ENCODE data around the gene EIF3L. TPM values are rescaled to one million over a fixed set of nuclear protein-coding genes. Genes with fewer than 3 reads are reported as not detected.

Gene EIF3L
- total and polyA plus RNA-seq, 3 donors from 2014 or later: 185 to 316 (median 295) TPM

GRCh38 chr22:37843741-37844089 is 5.5 kb upstream of the EIF3L start:
- peak overlapping the region; percentile 77 to 86 for H3K4me3 ChIP-seq
- 0% methylated on average over 36 of the region's 46 CpGs; no CpG with 5 or more reads in 1 of the 2 donors for WGBS, 2 donors
- no peaks in the 10 kb centered on the region for H3K9me3 ChIP-seq
- TF ChIP-seq POLR2A (IDR thresholded peaks at IDR 0.05) (no peak), CTCF (IDR thresholded peaks at IDR 0.05) (no peak)
- H3K27me3 ChIP-seq: no peaks in the 10 kb centered on the region
- intact Hi-C loops (cut with DNase I; ENCODE audit: low total_unique reads): no loop called here
- DNase-seq: peak; percentile 56
- peak overlapping the region; percentile 46 to 93 for H3K27ac ChIP-seq
- H3K36me3 ChIP-seq (ENCODE audit: low read depth, missing control alignments): no peaks in the 10 kb centered on the region
- peaks cover 20% of the 10 kb centered on the region for H3K4me1 ChIP-seq

- Histone ChIP-seq H3K4me1 (peaks cover 22% of the 10 kb centered on the region), H3K27me3 (no peaks in the 10 kb centered on the region), H3K9me3 (no peaks in the 10 kb centered on the region), H3K27ac (peak overlapping the region; percentile 46 to 93), H3K4me3 (peak overlapping the region; percentile 77 to 86), H3K36me3 (ENCODE audit: low read depth, missing control alignments) (no peaks in the 10 kb centered on the region)
- DNase-seq: no peak
- intact Hi-C loops (cut with DNase I; ENCODE audit: low total_unique reads): no loop called here
- no peak for TF ChIP-seq CTCF (IDR thresholded peaks at IDR 0.05)
- no peak for TF ChIP-seq POLR2A (IDR thresholded peaks at IDR 0.05)
- 63 to 71% methylated on average over 6 of the region's 6 CpGs for WGBS, 2 donors
Measured at GRCh38 chr22:37844904-37845329, 4.3 kb upstream of the EIF3L start.

GRCh38 chr22:37846433-37846832 is 2.8 kb upstream of the EIF3L start:
- no peak overlapping the region for H3K4me3 ChIP-seq
- H3K4me1 ChIP-seq: peaks cover 28% of the 10 kb centered on the region
- H3K9me3 ChIP-seq: no peaks in the 10 kb centered on the region
- intact Hi-C loops (cut with DNase I; ENCODE audit: low total_unique reads): no loop called here
- no peaks in the 10 kb centered on the region for H3K36me3 ChIP-seq (ENCODE audit: low read depth, missing control alignments)
- no peak for DNase-seq
- H3K27me3 ChIP-seq: no peaks in the 10 kb centered on the region
- 90 to 97% methylated on average over 2 of the region's 2 CpGs for WGBS, 2 donors
- TF ChIP-seq POLR2A (IDR thresholded peaks at IDR 0.05) (no peak), CTCF (IDR thresholded peaks at IDR 0.05) (no peak)
- H3K27ac ChIP-seq: no peak overlapping the region

- no peak for TF ChIP-seq CTCF (IDR thresholded peaks at IDR 0.05)
- TF ChIP-seq POLR2A (IDR thresholded peaks at IDR 0.05): no peak
- Histone ChIP-seq H3K36me3 (ENCODE audit: low read depth, missing control alignments) (no peaks in the 10 kb centered on the region), H3K4me3 (peak overlapping the region; percentile 82 to 87), H3K27me3 (no peaks in the 10 kb centered on the region), H3K4me1 (peaks cover 18% of the 10 kb centered on the region), H3K9me3 (no peaks in the 10 kb centered on the region), H3K27ac (peak overlapping the region; percentile 79 to 93)
- DNase-seq: no peak
- intact Hi-C loops (cut with DNase I; ENCODE audit: low total_unique reads): no loop called here
- WGBS, 2 donors: 19 to 25% methylated on average over 27 of the region's 27 CpGs
Measured at GRCh38 chr22:37848587-37849088, 581 bp upstream of the EIF3L start.

- no peak for DNase-seq
- WGBS, 2 donors: 81 to 85% methylated on average over 4 of the region's 4 CpGs
- Histone ChIP-seq H3K27me3 (no peaks in the 10 kb centered on the region), H3K4me1 (peaks cover 18% of the 10 kb centered on the region), H3K9me3 (no peaks in the 10 kb centered on the region), H3K27ac (no peak overlapping the region), H3K36me3 (ENCODE audit: low read depth, missing control alignments) (no peaks in the 10 kb centered on the region), H3K4me3 (no peak overlapping the region)
- intact Hi-C loops (cut with DNase I; ENCODE audit: low total_unique reads): no loop called here
- TF ChIP-seq POLR2A (IDR thresholded peaks at IDR 0.05): no peak
- no peak for TF ChIP-seq CTCF (IDR thresholded peaks at IDR 0.05)
Measured at GRCh38 chr22:37850801-37851200, 1.6 kb downstream of the EIF3L start.
